ENCODE data around the gene PACSIN1. TPM values are rescaled to one million over a fixed set of nuclear protein-coding genes. Genes with fewer than 3 reads are reported as not detected.

Gene PACSIN1
- total RNA-seq, 3 donors from 2014 or later = 0.29 to 0.33 TPM; not detected in 1

DNA sequence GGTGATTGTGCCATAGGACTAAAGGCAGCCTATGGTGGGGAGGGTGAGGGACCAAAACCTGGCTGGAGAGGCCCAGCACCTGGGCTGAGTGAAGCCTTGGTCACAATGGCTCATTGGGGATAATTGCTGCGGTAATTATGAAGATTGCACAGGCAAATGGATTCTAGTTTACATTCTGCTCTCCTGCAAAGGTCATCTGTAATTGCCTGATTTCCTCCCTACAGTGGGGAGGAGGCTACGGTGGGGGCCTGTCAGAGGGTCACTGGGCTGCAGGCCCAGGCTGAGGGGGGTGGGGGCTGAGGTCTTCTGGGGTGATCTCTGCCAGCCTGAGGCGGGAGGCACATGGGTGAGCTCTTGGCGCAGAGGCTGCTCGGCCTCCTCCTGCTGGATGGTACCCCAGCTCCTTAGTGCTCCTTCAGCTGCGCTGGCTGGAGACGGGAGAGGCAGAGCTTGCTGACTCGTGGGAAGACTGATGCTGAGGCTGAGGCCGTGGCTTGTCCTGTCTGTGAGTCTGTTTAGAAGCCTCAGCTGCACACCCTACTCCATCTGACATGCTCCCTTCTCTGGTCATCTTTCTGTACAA lies 30.3 kb downstream of the PACSIN1 start:
- H3K9me3 ChIP-seq = peaks cover 6 to 18% of the 10 kb centered on the region in 2 donors
- H3K36me3 ChIP-seq = no peaks in the 10 kb centered on the region
- H3K27me3 ChIP-seq = no peaks in the 10 kb centered on the region
- no peaks in the 10 kb centered on the region for H3K4me1 ChIP-seq
- no peak overlapping the region for H3K27ac ChIP-seq
- intact Hi-C loops (cut with DNase I; ENCODE audit: low total_unique reads) = no loop called here
- DNase-seq (ENCODE audit: low spot score in 2 of 2) = no peak
- TF ChIP-seq, protein P1, sequence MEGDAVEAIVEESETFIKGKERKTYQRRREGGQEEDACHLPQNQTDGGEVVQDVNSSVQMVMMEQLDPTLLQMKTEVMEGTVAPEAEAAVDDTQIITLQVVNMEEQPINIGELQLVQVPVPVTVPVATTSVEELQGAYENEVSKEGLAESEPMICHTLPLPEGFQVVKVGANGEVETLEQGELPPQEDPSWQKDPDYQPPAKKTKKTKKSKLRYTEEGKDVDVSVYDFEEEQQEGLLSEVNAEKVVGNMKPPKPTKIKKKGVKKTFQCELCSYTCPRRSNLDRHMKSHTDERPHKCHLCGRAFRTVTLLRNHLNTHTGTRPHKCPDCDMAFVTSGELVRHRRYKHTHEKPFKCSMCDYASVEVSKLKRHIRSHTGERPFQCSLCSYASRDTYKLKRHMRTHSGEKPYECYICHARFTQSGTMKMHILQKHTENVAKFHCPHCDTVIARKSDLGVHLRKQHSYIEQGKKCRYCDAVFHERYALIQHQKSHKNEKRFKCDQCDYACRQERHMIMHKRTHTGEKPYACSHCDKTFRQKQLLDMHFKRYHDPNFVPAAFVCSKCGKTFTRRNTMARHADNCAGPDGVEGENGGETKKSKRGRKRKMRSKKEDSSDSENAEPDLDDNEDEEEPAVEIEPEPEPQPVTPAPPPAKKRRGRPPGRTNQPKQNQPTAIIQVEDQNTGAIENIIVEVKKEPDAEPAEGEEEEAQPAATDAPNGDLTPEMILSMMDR (IDR thresholded peaks at IDR 0.05) = no peak
- TF ChIP-seq POLR2A (IDR thresholded peaks at IDR 0.05) (no peak), POLR2AphosphoS5 (IDR thresholded peaks at IDR 0.05) (no peak)
- H3K4me3 ChIP-seq = no peak overlapping the region

DNA sequence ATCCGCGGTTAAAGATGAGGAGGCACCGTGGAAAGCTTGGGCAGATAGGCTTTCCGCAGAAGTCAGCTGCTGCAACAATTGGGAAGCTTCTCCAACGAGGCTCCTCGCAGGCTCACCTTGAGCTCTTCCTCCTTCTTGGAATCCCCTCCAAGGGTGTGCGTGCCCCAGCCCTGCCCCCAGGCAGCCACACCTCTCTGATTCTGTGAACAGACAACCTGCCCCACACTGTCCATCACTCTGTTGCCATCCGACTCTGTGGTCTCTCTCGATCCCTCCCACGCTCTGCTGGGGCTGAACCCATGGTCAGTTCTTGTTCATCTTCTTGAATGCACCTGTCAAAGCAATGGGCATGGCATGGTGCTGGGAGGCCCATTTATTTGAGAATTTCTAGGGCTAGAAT lies 31.5 kb downstream of the PACSIN1 start:
- DNase-seq (ENCODE audit: low spot score in 2 of 2) = no peak
- H3K36me3 ChIP-seq = no peaks in the 10 kb centered on the region
- H3K27me3 ChIP-seq = no peaks in the 10 kb centered on the region
- H3K4me1 ChIP-seq = no peaks in the 10 kb centered on the region
- H3K27ac ChIP-seq = no peak overlapping the region
- TF ChIP-seq POLR2AphosphoS5 (IDR thresholded peaks at IDR 0.05) = no peak
- TF ChIP-seq, protein P1 (IDR thresholded peaks at IDR 0.05) = no peak
- TF ChIP-seq POLR2A (IDR thresholded peaks at IDR 0.05) = no peak
- H3K9me3 ChIP-seq = peaks cover 9 to 25% of the 10 kb centered on the region in 2 donors
- intact Hi-C loops (cut with DNase I; ENCODE audit: low total_unique reads) = no loop called here
- H3K4me3 ChIP-seq = no peak overlapping the region

DNA sequence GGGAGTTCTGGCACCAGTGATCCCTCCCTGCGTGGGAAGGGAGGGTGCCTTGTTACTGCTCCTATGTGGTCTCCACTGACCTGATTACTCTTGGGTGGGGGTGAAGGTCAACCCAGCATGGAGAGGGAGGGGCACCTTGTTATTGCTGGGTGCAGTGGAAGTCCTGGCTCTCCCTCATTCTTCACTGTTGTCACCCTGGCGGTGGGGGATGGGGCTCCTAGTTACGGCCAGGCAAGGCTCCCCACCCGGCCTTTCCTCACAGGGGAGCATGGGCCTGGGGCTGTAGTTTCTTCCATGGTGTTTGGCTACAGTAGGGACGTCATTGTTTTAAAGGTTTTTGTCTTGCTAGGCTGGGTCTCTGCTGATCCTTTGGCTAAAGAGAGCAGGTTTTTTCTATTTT lies 40.8 kb downstream of the PACSIN1 start:
- Histone ChIP-seq H3K36me3 (no peaks in the 10 kb centered on the region), H3K27me3 (no peaks in the 10 kb centered on the region), H3K27ac (no peak overlapping the region), H3K4me3 (no peak overlapping the region), H3K9me3 (peaks cover 2 to 7% of the 10 kb centered on the region in 2 donors), H3K4me1 (no peaks in the 10 kb centered on the region)
- intact Hi-C loops (cut with DNase I; ENCODE audit: low total_unique reads) = no loop called here
- TF ChIP-seq POLR2AphosphoS5 (IDR thresholded peaks at IDR 0.05) = no peak
- TF ChIP-seq POLR2A (IDR thresholded peaks at IDR 0.05) = no peak
- TF ChIP-seq, protein P1 (IDR thresholded peaks at IDR 0.05) = no peak
- no peak for DNase-seq (ENCODE audit: low spot score in 2 of 2)

DNA sequence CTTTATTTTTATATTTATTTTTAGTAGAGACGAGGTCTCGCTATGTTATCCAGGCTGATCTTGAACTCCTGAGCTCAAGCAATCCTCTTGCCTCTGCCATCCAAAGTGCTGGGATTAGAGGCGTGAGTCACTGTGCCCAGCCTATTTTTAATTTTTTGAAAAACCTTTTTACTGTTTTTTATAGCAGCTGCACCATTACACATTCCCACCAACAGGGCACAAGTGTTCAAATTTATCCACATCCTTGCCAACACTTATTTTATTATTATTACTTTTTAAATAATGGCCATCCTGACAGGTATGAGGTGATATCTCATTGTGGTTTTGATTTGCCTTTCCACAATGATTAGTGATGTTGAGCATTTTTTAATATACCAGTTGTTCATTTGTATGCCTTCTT lies 42.5 kb downstream of the PACSIN1 start:
- Histone ChIP-seq H3K27ac (no peak overlapping the region), H3K36me3 (no peaks in the 10 kb centered on the region), H3K9me3 (no peaks in the 10 kb centered on the region), H3K4me3 (no peak overlapping the region), H3K27me3 (no peaks in the 10 kb centered on the region), H3K4me1 (no peaks in the 10 kb centered on the region)
- DNase-seq (ENCODE audit: low spot score in 2 of 2) = no peak
- no peak for TF ChIP-seq POLR2A (IDR thresholded peaks at IDR 0.05)
- TF ChIP-seq POLR2AphosphoS5 (IDR thresholded peaks at IDR 0.05) = no peak
- TF ChIP-seq, protein P1 (IDR thresholded peaks at IDR 0.05) = no peak
- intact Hi-C loops (cut with DNase I; ENCODE audit: low total_unique reads) = no loop called here

DNA sequence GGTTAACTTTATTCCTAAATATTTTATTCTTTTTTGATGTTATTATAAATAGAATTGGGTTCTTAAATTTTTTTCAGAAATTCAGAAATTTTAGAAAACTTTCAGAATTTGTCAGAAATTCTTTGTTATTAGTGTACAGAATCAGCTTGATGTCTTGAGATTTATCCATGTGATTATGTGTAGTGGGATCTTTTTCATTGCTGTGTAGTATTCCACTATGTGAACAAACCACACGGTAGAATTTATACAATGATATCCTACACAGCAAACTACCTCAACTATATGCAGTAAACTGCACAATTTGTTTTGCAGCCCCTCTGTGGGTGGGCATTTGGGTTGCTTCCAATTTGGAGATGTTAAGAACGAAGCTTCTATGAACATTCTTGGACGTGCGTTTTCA lies 43.9 kb downstream of the PACSIN1 start:
- intact Hi-C loops (cut with DNase I; ENCODE audit: low total_unique reads) = no loop called here
- Histone ChIP-seq H3K4me3 (no peak overlapping the region), H3K36me3 (no peaks in the 10 kb centered on the region), H3K9me3 (no peaks in the 10 kb centered on the region), H3K4me1 (no peaks in the 10 kb centered on the region), H3K27me3 (no peaks in the 10 kb centered on the region), H3K27ac (no peak overlapping the region)
- TF ChIP-seq, protein P1 (IDR thresholded peaks at IDR 0.05) = no peak
- TF ChIP-seq POLR2A (IDR thresholded peaks at IDR 0.05) (no peak), POLR2AphosphoS5 (IDR thresholded peaks at IDR 0.05) (no peak)
- no peak for DNase-seq (ENCODE audit: low spot score in 2 of 2)

Measured in breast epithelium (tissue), 4 donors.